Omental fat pad (tissue), 4 donors: Measurements from ENCODE around the gene HRH2. TPM values are rescaled to one million over a fixed set of nuclear protein-coding genes. Genes with fewer than 3 reads are reported as not detected.

Source experiments
- ATAC-seq: fragments of 150-250 bp; one replicate; pipeline ENCODE4 v1.9.1; 2016; ENCODE audit warnings: mild to moderate bottlenecking, moderate library complexity; ENCODE audit not compliant: low FRiP score
- DNase-seq: peaks from one replicate; pipeline ENCODE4 v3.0.0-alpha.2; 2019; ENCODE audit warnings: low spot score
- total RNA-seq, 4 donors: library from RNA; depleted of rRNA; stranded (reverse); fragments of >200 nt; gene quantifications; one replicate each; pipeline ENCODE4 v1.1.0, GENCODE V29; 2016
- TF ChIP-seq, protein P1 (sequence below), 3 donors: fragments of 450-650 bp; IDR thresholded peaks; one replicate each; pipeline ENCODE4 v1.5.1; 2016 to 2017; ENCODE audit warnings: antibody characterized with exemption in 3 of 3, mild to moderate bottlenecking in 3 of 3, moderate library complexity in 2 of 3

Gene HRH2
- total RNA-seq, 4 donors from 2014 or later = 2.9 to 22.6 (median 10.4) TPM

GRCh38 chr5:175654807-175655206, 3.1 kb upstream of the HRH2 start:
- ATAC-seq (no peak), DNase-seq (no peak)
- TF ChIP-seq, protein P1, sequence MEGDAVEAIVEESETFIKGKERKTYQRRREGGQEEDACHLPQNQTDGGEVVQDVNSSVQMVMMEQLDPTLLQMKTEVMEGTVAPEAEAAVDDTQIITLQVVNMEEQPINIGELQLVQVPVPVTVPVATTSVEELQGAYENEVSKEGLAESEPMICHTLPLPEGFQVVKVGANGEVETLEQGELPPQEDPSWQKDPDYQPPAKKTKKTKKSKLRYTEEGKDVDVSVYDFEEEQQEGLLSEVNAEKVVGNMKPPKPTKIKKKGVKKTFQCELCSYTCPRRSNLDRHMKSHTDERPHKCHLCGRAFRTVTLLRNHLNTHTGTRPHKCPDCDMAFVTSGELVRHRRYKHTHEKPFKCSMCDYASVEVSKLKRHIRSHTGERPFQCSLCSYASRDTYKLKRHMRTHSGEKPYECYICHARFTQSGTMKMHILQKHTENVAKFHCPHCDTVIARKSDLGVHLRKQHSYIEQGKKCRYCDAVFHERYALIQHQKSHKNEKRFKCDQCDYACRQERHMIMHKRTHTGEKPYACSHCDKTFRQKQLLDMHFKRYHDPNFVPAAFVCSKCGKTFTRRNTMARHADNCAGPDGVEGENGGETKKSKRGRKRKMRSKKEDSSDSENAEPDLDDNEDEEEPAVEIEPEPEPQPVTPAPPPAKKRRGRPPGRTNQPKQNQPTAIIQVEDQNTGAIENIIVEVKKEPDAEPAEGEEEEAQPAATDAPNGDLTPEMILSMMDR (IDR thresholded peaks at IDR 0.05) = no peak

DNA sequence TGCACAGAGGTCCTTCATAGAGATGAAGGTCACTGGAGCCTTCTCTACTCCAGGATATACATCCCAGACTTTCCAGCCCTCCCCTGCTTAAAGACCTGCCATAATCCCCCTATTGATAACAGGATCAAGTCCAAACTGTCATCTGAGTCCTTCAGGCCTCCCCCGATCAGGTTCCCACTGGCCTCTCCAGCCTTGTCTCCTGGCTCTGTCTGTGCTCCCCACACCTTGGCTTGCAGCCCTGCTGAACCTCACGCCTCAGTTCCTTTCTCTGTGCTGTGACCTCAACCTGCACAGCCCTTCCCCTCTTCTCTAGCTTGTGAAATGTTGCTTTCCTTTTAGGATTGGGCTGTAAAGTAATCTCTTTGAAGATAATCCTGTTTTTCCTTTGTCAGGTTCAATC, 2.5 kb upstream of the HRH2 start:
- ATAC-seq (no peak), DNase-seq (no peak)
- TF ChIP-seq, protein P1 (IDR thresholded peaks at IDR 0.05) = no peak

- ATAC-seq (no peak), DNase-seq (no peak)
- TF ChIP-seq, protein P1 (IDR thresholded peaks at IDR 0.05) = no peak
These were observed 905 bp upstream of the HRH2 start for GRCh38 chr5:175656966-175657365.

- TF ChIP-seq, protein P1 (IDR thresholded peaks at IDR 0.05) = no peak
- ATAC-seq = no peak
- no peak for DNase-seq
These were observed 651 bp downstream of the HRH2 start for GRCh38 chr5:175658299-175659145.

- TF ChIP-seq, protein P1 (IDR thresholded peaks at IDR 0.05) = no peak
- ATAC-seq = no peak
- no peak for DNase-seq
These were observed 1.8 kb downstream of the HRH2 start for GRCh38 chr5:175659546-175660253.

DNA sequence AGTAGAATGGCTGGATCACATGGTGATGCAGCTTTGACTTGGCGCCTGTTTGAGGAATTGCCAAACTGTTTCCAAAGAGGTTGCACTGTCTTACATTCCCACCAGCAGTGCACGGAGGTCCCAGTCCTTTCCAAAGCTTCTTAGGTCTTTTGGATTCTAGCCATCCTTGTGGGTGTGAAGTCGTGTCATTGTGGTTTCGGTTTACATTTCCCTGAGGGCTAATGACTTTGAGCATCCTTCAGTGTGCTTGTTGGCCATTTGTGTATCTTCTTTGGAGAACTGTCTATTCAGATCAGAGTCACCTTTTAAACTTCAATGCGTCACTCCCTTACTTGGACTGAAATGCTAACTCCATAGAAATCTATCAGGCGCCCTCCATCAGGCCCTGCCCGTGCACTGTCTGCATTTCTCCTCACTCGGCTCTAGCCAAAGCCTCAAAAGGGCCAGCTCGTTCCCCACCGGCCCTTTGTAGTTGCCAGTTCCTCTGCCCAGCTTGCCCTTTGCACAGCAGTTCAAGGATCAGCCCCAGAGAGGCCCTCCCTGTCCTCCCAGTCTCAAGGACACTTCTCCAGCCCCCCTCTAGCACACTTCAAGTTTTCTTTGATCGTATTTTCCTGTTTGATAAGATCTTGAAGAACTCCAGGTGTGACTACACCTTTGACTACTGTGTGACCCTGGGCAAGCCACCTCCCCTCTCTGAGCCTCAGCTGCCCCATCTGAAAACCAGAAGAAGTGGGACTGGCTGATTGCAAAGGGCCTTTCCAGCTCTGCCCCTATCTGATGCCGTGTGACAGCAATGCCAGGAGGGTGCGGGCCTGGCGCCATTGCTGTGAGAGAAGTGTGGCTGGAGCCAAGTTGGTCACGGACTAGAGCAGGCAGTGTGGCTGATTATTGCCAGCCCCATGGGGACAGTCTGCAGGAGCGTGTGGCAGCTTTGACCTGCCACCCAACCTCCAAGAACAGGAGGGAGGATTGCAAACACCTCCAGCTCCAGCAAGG, 5.6 kb downstream of the HRH2 start:
- DNase-seq = no peak
- no peak for ATAC-seq
- TF ChIP-seq, protein P1 (IDR thresholded peaks at IDR 0.05) = no peak
